Prostate gland (tissue), 2 donors: ENCODE results near the gene SCAMP4. TPM values are rescaled to one million over a fixed set of nuclear protein-coding genes. Genes with fewer than 3 reads are reported as not detected.

Source experiments
- DNase-seq: peaks from one replicate; pipeline ENCODE4 v3.0.0-alpha.2; 2019; ENCODE audit warnings: low spot score
- H3K27ac ChIP-seq, 2 donors: fragments of 200-600 bp; sonication (generic); 2 replicates each; pipeline ENCODE4 v1.5.1; 2017 to 2019
- H3K27me3 ChIP-seq: fragments of 200-600 bp; sonication (generic); replicated peaks from 2 replicates; pipeline ENCODE4 v1.5.1; 2019; ENCODE audit not compliant: insufficient read depth
- H3K36me3 ChIP-seq, 2 donors: fragments of 200-600 bp; sonication (generic); 1 replicate in 1 of 2; 2 replicates in 1 of 2; pipeline versions ENCODE4 v1.5.1 to v1.8.1; 2017 to 2019
- H3K4me1 ChIP-seq: fragments of 200-600 bp; sonication (generic); replicated peaks from 2 replicates; pipeline ENCODE4 v1.5.1; 2019
- H3K4me3 ChIP-seq, 2 donors: fragments of 200-600 bp; sonication (generic); 2 replicates each; pipeline ENCODE4 v1.5.1; 2017 to 2019
- H3K9me3 ChIP-seq: fragments of 200-600 bp; sonication (generic); 2 replicates; pipeline ENCODE4 v1.5.1; 2017
- POLR2A ChIP-seq: fragments of 450-650 bp; IDR thresholded peaks from one replicate; pipeline ENCODE4 v1.6.1; 2016; ENCODE audit warnings: antibody characterized with exemption, mild to moderate bottlenecking
- POLR2AphosphoS5 ChIP-seq: sonication (generic); formaldehyde crosslinking; IDR thresholded peaks from one replicate; pipeline ENCODE4 v1.6.1; 2017; ENCODE audit warnings: antibody characterized with exemption
- WGBS: methylation state at CpG from one replicate; pipeline ENCODE4 v1.1.5; 2018; 5-methylcytosine and 5-hydroxymethylcytosine counted together
- intact Hi-C: fragments of 100-400 bp; cut with DNase I; formaldehyde crosslinking; loops from one replicate; pipeline ENCODE4 v1.14.2; 2022
- total RNA-seq, 2 donors: library from RNA; depleted of rRNA; stranded (reverse); fragments of >200 nt; gene quantifications; one replicate each; pipeline ENCODE4 v1.1.0, GENCODE V29; 2016
- TF ChIP-seq, protein P1 (sequence below), 4 experiments: fragments of 200-600 bp in 2 of 4; fragments of 450-650 bp in 2 of 4; sonication (generic) in 2 of 4; IDR thresholded peaks; 1 replicate in 3 of 4; 2 replicates in 1 of 4; pipeline ENCODE4 v1.5.1; 2016 to 2019; ENCODE audit warnings: antibody characterized with exemption in 4 of 4, mild to moderate bottlenecking in 2 of 4, moderate library complexity in 2 of 4

The SCAMP4 gene
- total RNA-seq, 2 donors from 2014 or later, result 161 to 248 TPM

DNA sequence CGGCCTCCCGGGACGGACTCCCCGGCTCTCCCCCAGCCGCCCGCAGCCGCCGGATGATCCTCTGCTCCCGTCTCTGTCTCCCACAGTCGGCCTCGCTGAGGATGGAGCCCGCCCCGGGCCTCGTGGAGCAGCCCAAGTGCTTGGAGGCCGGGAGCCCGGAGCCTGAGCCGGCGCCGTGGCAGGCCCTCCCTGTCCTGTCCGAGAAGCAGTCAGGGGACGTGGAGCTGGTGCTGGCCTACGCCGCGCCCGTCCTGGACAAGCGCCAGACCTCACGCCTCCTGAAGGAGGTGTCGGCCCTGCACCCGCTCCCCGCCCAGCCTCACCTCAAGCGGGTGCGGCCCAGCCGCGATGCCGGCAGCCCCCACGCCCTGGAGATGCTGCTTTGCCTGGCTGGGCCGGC is 6.8 kb downstream of the SCAMP4 start:
- Histone ChIP-seq H3K36me3 (peaks cover 0 to 5% of the 10 kb centered on the region in 2 donors), H3K9me3 (no peaks in the 10 kb centered on the region), H3K27ac (no peak overlapping the region), H3K27me3 (no peaks in the 10 kb centered on the region), H3K4me3 (no peak overlapping the region), H3K4me1 (peaks cover 11% of the 10 kb centered on the region)
- intact Hi-C loops, result no loop called here
- TF ChIP-seq POLR2AphosphoS5, result no peak
- no peak for TF ChIP-seq POLR2A
- TF ChIP-seq, protein P1, sequence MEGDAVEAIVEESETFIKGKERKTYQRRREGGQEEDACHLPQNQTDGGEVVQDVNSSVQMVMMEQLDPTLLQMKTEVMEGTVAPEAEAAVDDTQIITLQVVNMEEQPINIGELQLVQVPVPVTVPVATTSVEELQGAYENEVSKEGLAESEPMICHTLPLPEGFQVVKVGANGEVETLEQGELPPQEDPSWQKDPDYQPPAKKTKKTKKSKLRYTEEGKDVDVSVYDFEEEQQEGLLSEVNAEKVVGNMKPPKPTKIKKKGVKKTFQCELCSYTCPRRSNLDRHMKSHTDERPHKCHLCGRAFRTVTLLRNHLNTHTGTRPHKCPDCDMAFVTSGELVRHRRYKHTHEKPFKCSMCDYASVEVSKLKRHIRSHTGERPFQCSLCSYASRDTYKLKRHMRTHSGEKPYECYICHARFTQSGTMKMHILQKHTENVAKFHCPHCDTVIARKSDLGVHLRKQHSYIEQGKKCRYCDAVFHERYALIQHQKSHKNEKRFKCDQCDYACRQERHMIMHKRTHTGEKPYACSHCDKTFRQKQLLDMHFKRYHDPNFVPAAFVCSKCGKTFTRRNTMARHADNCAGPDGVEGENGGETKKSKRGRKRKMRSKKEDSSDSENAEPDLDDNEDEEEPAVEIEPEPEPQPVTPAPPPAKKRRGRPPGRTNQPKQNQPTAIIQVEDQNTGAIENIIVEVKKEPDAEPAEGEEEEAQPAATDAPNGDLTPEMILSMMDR (IDR thresholded peaks at IDR 0.05), result no peak
- 87% methylated on average over 33 of the region's 37 CpGs for WGBS
- DNase-seq, result no peak

DNA sequence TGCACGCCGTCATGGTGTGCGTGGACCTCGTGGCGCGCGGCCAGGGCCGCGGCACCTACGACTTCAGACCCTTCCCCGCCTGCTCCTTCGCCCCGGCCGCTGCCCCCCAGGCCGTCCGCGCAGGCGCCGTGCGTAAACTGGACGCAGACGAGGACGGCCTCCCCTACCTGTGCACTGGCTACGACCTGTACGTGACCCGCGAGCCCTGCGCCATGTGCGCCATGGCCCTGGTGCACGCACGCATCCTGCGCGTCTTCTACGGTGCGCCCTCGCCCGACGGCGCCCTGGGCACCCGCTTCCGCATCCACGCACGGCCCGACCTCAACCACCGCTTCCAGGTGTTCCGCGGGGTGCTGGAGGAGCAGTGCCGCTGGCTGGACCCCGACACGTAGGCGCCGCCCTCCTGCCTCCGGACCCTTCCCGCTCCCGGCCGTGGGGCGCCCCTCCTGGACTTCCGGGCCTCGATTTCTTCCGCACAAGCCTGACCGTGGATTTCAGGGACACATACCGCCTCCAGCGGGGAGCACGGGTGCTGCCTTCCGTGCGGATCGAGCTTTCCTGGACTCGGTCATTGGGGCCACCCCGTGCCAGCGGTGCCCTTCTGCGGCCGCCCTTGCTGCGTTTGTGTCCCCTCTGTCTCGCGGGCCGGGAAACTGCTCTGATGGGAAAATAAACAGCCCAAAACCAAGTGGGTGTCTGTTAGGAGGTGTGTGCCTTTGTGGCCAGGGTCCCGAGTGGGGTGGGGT is 7.7 kb downstream of the SCAMP4 start:
- Histone ChIP-seq H3K36me3 (peaks cover 0 to 6% of the 10 kb centered on the region in 2 donors), H3K9me3 (no peaks in the 10 kb centered on the region), H3K27me3 (no peaks in the 10 kb centered on the region), H3K4me1 (peaks cover 5% of the 10 kb centered on the region), H3K4me3 (no peak overlapping the region), H3K27ac (no peak overlapping the region)
- intact Hi-C loops, result no loop called here
- TF ChIP-seq POLR2A (no peak), POLR2AphosphoS5 (no peak)
- TF ChIP-seq, protein P1 (IDR thresholded peaks at IDR 0.05), result no peak
- WGBS, result 96% methylated on average over 77 of the region's 77 CpGs
- DNase-seq, result no peak

DNA sequence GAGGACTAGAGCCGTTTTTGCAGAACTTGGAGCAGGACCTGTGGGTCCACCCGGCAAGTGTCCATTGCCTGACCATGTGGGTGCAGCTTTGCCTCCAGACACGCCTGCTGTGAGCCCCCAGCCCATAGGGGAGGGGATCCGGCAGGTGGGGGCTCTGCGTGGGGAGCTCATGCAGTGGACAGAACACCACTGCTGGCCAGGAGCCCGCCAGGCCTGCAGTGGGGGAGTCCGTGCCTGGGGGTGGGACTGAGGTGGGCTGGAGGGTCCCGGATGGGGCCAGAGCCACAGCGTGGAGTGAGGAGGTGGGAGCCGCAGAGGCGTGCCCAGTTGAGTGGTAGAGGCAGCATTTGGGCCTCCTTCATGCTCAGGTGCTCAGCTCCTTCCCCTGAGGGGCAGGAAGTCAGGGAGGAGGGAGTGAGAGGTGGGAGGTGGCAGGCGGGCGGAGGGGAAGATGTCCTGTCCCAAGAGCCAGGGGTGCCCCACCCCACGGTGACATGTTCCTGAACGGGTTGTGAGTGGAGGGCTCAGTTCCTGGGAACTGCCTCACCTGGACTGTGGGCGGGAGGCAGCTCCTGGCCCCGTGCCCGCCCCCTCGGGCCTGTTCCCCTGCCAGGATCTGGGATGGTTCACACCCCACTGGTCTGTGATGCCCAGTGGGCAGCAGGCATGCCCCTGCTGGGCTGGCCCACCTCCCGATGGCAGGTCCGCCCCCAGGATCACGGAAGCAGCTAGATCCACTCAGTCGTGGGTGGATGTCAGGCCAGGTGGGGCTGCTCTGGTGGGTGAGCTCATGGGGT is 8.8 kb downstream of the SCAMP4 start:
- intact Hi-C loops, result no loop called here
- no peak overlapping the region for H3K4me3 ChIP-seq

DNA sequence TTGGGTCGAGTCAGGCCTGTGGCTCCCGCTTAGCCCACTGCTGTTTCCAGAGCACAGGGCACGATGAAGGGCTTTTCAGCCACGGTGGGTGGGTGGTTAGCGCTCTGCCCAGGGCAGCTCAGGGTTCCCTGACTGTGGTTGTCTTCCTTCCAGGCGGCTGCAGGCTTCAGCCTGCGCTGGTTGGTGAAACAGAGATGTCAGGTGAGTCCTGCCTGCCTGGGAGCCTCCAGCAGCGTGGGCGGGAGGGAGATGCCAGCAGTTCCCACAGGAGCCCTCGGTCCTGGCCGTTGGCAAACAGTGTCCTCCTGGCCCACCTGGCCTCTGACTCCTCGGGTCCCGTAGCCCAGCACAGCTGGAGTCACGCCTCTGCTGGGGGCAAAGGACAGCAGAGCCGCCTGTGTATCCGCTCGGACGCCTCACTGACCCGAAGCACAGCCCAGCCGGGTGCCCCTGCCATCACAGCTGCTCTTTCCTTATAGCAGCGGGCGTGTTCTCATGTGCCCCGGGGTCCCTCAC is 9.7 kb downstream of the SCAMP4 start:
- intact Hi-C loops, result no loop called here
- H3K4me3 ChIP-seq, result no peak overlapping the region
- H3K4me1 ChIP-seq, result no peaks in the 10 kb centered on the region
- DNase-seq, result no peak
- no peak overlapping the region for H3K27ac ChIP-seq
- WGBS, result 87% methylated on average over 23 of the region's 23 CpGs
- H3K9me3 ChIP-seq, result no peaks in the 10 kb centered on the region
- H3K36me3 ChIP-seq, result peaks cover 3 to 11% of the 10 kb centered on the region in 2 donors
- TF ChIP-seq POLR2A (no peak), POLR2AphosphoS5 (no peak)
- TF ChIP-seq, protein P1 (IDR thresholded peaks at IDR 0.05), result no peak
- no peaks in the 10 kb centered on the region for H3K27me3 ChIP-seq

More for the DNA sequence above, 8.8 kb downstream of the SCAMP4 start:
- H3K9me3 ChIP-seq, result no peaks in the 10 kb centered on the region
- DNase-seq, result no peak
- no peak for TF ChIP-seq POLR2A
- TF ChIP-seq POLR2AphosphoS5, result no peak
- TF ChIP-seq, protein P1 (IDR thresholded peaks at IDR 0.05), result no peak
- H3K4me1 ChIP-seq, result peaks cover 2% of the 10 kb centered on the region
- H3K27ac ChIP-seq, result no peak overlapping the region
- no peaks in the 10 kb centered on the region for H3K27me3 ChIP-seq
- WGBS, result 52% methylated on average over 23 of the region's 23 CpGs
- peaks cover 3 to 10% of the 10 kb centered on the region in 2 donors for H3K36me3 ChIP-seq
